WTC11 (cell line): ENCODE measurements around the gene PER1. TPM values are rescaled to one million over a fixed set of nuclear protein-coding genes. Genes with fewer than 3 reads are reported as not detected.
A peak's percentile ranks its signal among the peaks of the same experiment; 100 is the strongest.

Experiments used
- ATAC-seq: fragments of 200-7000 bp; cut with Tn5 transposase; 2 replicates; pipeline ENCODE4 v1.10.0; 2021; ENCODE audit warnings: mild to moderate bottlenecking, moderate library complexity
- CTCF ChIA-PET: fragments of 300-600 bp; sonication (Branson Sonifier 250); formaldehyde crosslinking; loops from one replicate; lab custom pipeline; 2021; ENCODE audit warnings: antibody characterized with exemption; lab: Charles Lee
- POLR2A ChIA-PET: fragments of 350-600 bp; sonication (Branson Sonifier 250); formaldehyde crosslinking; loops from one replicate; lab custom pipeline; 2021; ENCODE audit warnings: antibody characterized with exemption; lab: Charles Lee
- DNase-seq: peaks from one replicate; pipeline ENCODE4 v3.0.0; 2021; ENCODE audit warnings: low spot score
- H3K27ac Mint-ChIP-seq: 2 replicates; pipeline ENCODE4 v1.8.0; 2021; ENCODE audit warnings: mixed read lengths
- H3K27me3 Mint-ChIP-seq: 2 replicates; pipeline ENCODE4 v1.8.0; 2021; ENCODE audit warnings: low read depth, mild to moderate bottlenecking, moderate library complexity, mixed read lengths
- H3K36me3 Mint-ChIP-seq: 2 replicates; pipeline ENCODE4 v1.8.0; 2021; ENCODE audit warnings: mixed read lengths
- H3K4me1 Mint-ChIP-seq: 2 replicates; pipeline ENCODE4 v1.8.0; 2022; ENCODE audit warnings: mixed read lengths
- H3K4me3 Mint-ChIP-seq: 2 replicates; pipeline ENCODE4 v1.8.0; 2021; ENCODE audit warnings: mild to moderate bottlenecking, moderate library complexity, mixed read lengths
- H3K9me3 Mint-ChIP-seq: 2 replicates; pipeline ENCODE4 v1.8.0; 2021; ENCODE audit warnings: mixed read lengths
- AFF4 ChIP-seq: sonication (generic); formaldehyde crosslinking; IDR thresholded peaks from 2 replicates; pipeline ENCODE4 v1.8.1; 2023; ENCODE audit warnings: mild to moderate bottlenecking, missing genetic modification reagents, borderline replicate concordance
- CREM ChIP-seq: sonication (generic); formaldehyde crosslinking; IDR thresholded peaks from 2 replicates; pipeline ENCODE4 v1.8.1; 2022; ENCODE audit warnings: mild to moderate bottlenecking, missing genetic modification reagents, moderate library complexity
- E2F5 ChIP-seq: sonication (generic); formaldehyde crosslinking; IDR thresholded peaks from 2 replicates; pipeline ENCODE4 v1.8.1; 2022; ENCODE audit warnings: mild to moderate bottlenecking, moderate library complexity, missing genetic modification reagents
- ERG ChIP-seq: fragments of 250-450 bp; sonication (Bioruptor Pico); IDR thresholded peaks from 2 replicates; pipeline ENCODE4 v1.8.0; 2021; ENCODE audit warnings: mild to moderate bottlenecking
- ETV6 ChIP-seq: sonication (generic); formaldehyde crosslinking; IDR thresholded peaks from 2 replicates; pipeline ENCODE4 v1.8.1; 2022; ENCODE audit warnings: mild to moderate bottlenecking, missing genetic modification reagents
- FOXK1 ChIP-seq: sonication (generic); formaldehyde crosslinking; IDR thresholded peaks from 2 replicates; pipeline ENCODE4 v1.8.0; 2022; ENCODE audit warnings: mild to moderate bottlenecking, moderate library complexity, missing genetic modification reagents
- FOXP1 ChIP-seq: sonication (generic); formaldehyde crosslinking; IDR thresholded peaks from 2 replicates; pipeline ENCODE4 v1.8.0; 2022; ENCODE audit warnings: missing genetic modification reagents, mild to moderate bottlenecking, moderate library complexity, borderline replicate concordance
- HMGXB4 ChIP-seq: sonication (generic); formaldehyde crosslinking; IDR thresholded peaks from 2 replicates; pipeline ENCODE4 v1.8.1; 2023; ENCODE audit warnings: mild to moderate bottlenecking, moderate library complexity, missing genetic modification reagents
- JAZF1 ChIP-seq: fragments of 250-450 bp; sonication (Bioruptor Pico); IDR thresholded peaks from 2 replicates; pipeline ENCODE4 v1.9.0; 2021; ENCODE audit warnings: moderate library complexity, mild to moderate bottlenecking, inconsistent platforms
- MYBL2 ChIP-seq: sonication (generic); formaldehyde crosslinking; IDR thresholded peaks from 2 replicates; pipeline ENCODE4 v1.8.1; 2023; ENCODE audit warnings: mild to moderate bottlenecking, moderate library complexity, missing genetic modification reagents
- NFE2L1 ChIP-seq: sonication (generic); formaldehyde crosslinking; IDR thresholded peaks from 2 replicates; pipeline ENCODE4 v1.8.1; 2023; ENCODE audit warnings: missing genetic modification reagents
- NR1H2 ChIP-seq: sonication (generic); formaldehyde crosslinking; IDR thresholded peaks from 2 replicates; pipeline ENCODE4 v1.9.0; 2021; ENCODE audit warnings: mild to moderate bottlenecking, moderate library complexity, missing genetic modification reagents
- SP1 ChIP-seq: sonication (generic); formaldehyde crosslinking; conservative IDR thresholded peaks from 2 replicates; pipeline ENCODE4 v1.8.1; 2022; ENCODE audit warnings: missing genetic modification reagents
- TEAD1 ChIP-seq: sonication (generic); formaldehyde crosslinking; IDR thresholded peaks from 2 replicates; pipeline ENCODE4 v1.8.0; 2022; ENCODE audit warnings: mild to moderate bottlenecking, missing genetic modification reagents
- ZBTB43 ChIP-seq: sonication (generic); formaldehyde crosslinking; IDR thresholded peaks from 2 replicates; pipeline ENCODE4 v1.8.1; 2023; ENCODE audit warnings: mild to moderate bottlenecking, missing genetic modification reagents
- ZNF138 ChIP-seq: sonication (generic); formaldehyde crosslinking; conservative IDR thresholded peaks from 2 replicates; pipeline ENCODE4 v1.8.1; 2022; ENCODE audit warnings: mild to moderate bottlenecking, moderate library complexity, missing genetic modification reagents
- ZNF512 ChIP-seq: sonication (generic); formaldehyde crosslinking; IDR thresholded peaks from 2 replicates; pipeline ENCODE4 v1.8.1; 2022; ENCODE audit warnings: missing genetic modification reagents, borderline replicate concordance
- total RNA-seq: library from RNA; stranded (reverse); gene quantifications from 3 replicates; pipeline ENCODE4 v1.2.3, GENCODE V29; 2021

The PER1 gene
- total RNA-seq, 1 experiment from 2014 or later: 46.9 TPM

- Mint-ChIP-seq H3K36me3 (no peaks in the 10 kb centered on the region), H3K4me1 (peaks cover 12% of the 10 kb centered on the region), H3K27me3 (no peaks in the 10 kb centered on the region; the same call in 1 of the 2 replicates), H3K9me3 (no peaks in the 10 kb centered on the region), H3K4me3 (no peak overlapping the region), H3K27ac (no peak overlapping the region)
- ATAC-seq (peak; percentile 4), DNase-seq (peak; percentile 92)
- TF ChIP-seq NR1H2: no peak
- TF ChIP-seq AFF4 (CRISPR knock-in tag): no peak
- TF ChIP-seq FOXK1: 0 out of 2 replicates have a peak, but pooled peaks have one; percentile 25
- 0 out of 2 replicates have a peak, but pooled peaks have one; percentile 31 for TF ChIP-seq CREM (CRISPR knock-in tag)
- no peak for TF ChIP-seq ZNF512
- TF ChIP-seq ERG (CRISPR knock-in tag): 0 out of 2 replicates have a peak, but pooled peaks have one; percentile 21
- no peak for TF ChIP-seq JAZF1 (CRISPR knock-in tag)
- 0 out of 2 replicates have a peak, but pooled peaks have one; percentile 28 for TF ChIP-seq ZBTB43
- TF ChIP-seq NFE2L1 (CRISPR knock-in tag): no peak
- peak; percentile 100 for TF ChIP-seq HMGXB4 (CRISPR knock-in tag)
- TF ChIP-seq E2F5 (CRISPR knock-in tag): 0 out of 2 replicates have a peak, but pooled peaks have one; percentile 44
- peak; percentile 64 for TF ChIP-seq SP1 (CRISPR knock-in tag)
- no peak for TF ChIP-seq ZNF138
- peak; percentile 11; the same call in 1 of the 2 replicates for TF ChIP-seq TEAD1 (CRISPR knock-in tag)
- TF ChIP-seq ETV6 (CRISPR knock-in tag): peak; percentile 38; the same call in 1 of the 2 replicates
- TF ChIP-seq FOXP1: peak; percentile 67; the same call in 1 of the 2 replicates
- TF ChIP-seq MYBL2 (CRISPR knock-in tag): peak; percentile 32; the same call in 1 of the 2 replicates
- ChIA-PET POLR2A (interaction anchor here (0.5 to 1.3 kb wide), 4 partner anchors 12 to 62 kb away, joined by 3 to 4 read pairs (median 3); partner anchors contain the start of genes AURKB and CTC1), CTCF (interaction anchor here (0.7 to 3.8 kb wide), 5 partner anchors 37 to 113 kb away, joined by 3 to 24 read pairs (median 6); partner anchors contain the start of gene ALOXE3)
Measured at GRCh38 chr17:8185582-8186445, 33.6 kb upstream of the PER1 start.
